HG02798 (cell line): ENCODE measurements around the gene ENTPD1.
A peak's percentile ranks its signal among the peaks of the same experiment; 100 is the strongest.
"Not testable (repeated sequence)": the region's sequence is repeated elsewhere in the genome, so short reads cannot be mapped to it uniquely, and the experiment has no call there.

Experiments
- ATAC-seq: cut with Tn5 transposase; IDR thresholded peaks from one replicate; pipeline ENCODE4 v1.9.1; 2021; ENCODE audit warnings: mild to moderate bottlenecking; ENCODE audit not compliant: unreplicated experiment, poor library complexity

ENTPD1 gene, protein sequence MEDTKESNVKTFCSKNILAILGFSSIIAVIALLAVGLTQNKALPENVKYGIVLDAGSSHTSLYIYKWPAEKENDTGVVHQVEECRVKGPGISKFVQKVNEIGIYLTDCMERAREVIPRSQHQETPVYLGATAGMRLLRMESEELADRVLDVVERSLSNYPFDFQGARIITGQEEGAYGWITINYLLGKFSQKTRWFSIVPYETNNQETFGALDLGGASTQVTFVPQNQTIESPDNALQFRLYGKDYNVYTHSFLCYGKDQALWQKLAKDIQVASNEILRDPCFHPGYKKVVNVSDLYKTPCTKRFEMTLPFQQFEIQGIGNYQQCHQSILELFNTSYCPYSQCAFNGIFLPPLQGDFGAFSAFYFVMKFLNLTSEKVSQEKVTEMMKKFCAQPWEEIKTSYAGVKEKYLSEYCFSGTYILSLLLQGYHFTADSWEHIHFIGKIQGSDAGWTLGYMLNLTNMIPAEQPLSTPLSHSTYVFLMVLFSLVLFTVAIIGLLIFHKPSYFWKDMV

DNA sequence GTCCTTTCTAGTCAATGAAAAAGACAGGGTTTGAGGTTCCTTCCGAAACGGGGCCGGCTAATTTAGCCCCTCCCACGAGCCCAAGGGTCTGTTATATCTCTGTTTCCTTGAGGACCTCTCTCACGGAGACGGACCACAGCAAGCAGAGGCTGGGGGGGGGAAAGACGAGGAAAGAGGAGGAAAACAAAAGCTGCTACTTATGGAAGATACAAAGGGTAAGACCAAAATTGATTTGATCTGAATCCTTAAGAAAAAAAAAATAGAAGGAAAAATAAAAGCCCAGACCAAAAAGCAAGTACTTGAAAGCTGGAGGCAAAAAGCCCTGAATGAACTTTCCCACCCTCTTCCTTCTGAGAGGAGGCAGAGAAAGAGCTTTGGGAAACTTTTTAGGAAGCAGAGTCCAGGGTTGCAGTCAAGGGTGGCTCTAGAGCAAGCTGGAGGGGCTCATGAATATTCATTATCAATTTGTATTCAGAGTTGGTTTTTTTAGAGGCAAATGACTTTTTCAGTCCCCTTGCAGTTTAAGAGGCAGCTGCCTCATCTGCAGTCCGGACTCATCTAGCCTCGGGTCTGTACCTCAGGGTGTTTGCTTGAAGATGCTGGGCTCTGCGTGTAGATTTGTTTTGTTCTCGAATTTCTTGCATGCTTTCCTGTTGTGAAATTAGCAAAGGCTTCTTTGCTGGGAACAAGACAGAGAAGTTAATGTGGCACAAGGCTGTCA, at the start of gene ENTPD1:
Gene ENTPD1 (plus strand): TSS at position 123 of the 721 bp plus-strand sequence. CDS start 77 bp downstream, at position 200.
- peak; percentile 30 for ATAC-seq

DNA sequence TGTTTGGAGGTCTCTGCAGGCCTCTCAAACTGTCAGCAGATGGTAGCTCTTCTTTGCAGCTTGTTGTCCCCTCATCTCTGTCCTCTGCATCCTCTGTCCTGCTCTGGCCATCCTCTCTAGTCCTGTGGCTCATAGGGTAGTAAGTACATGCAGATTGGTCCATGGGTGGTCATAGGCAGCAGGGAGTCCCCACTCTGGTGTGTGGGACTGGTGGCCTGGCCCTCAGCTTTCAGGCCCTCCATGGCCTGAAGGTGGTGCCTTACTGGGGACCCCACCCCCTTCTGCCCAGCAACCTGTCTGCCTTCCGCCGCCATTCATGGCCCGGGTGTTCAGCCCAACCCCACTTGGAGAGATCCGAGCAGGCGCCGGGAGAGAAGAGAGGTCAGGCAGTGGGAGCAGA, 49.4 kb upstream of the ENTPD1 start:
- no peak for ATAC-seq

- ATAC-seq, result no peak
Measured at GRCh38 chr10:95706990-95707389, 49.0 kb upstream of the ENTPD1 start.

- no peak for ATAC-seq
Measured at GRCh38 chr10:95711492-95711891, 44.5 kb upstream of the ENTPD1 start.

GRCh38 chr10:95716466-95716865, 39.5 kb upstream of the ENTPD1 start:
- no peak for ATAC-seq

DNA sequence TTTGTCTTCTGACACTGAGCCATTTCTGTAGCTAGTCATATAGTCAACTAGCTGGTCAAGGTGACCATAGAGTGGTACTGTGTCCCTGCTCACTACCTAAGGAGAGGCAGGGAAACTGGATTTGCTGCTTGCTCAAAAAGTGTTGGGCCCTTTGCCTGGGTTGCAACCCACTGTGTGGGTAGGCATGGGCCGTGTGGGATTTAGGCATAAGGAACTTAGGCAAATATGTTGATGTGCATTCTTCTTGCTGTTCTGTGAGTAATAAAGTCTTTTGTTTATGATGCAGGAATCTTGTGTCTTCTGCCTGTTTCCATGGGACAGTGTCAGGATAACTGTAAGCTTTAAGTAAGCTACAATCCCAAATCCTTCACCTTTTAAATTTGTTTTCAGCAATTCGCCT, 39.1 kb upstream of the ENTPD1 start:
- ATAC-seq, result no peak

GRCh38 chr10:95720745-95721144, 35.2 kb upstream of the ENTPD1 start:
- not testable (repeated sequence) for ATAC-seq

DNA sequence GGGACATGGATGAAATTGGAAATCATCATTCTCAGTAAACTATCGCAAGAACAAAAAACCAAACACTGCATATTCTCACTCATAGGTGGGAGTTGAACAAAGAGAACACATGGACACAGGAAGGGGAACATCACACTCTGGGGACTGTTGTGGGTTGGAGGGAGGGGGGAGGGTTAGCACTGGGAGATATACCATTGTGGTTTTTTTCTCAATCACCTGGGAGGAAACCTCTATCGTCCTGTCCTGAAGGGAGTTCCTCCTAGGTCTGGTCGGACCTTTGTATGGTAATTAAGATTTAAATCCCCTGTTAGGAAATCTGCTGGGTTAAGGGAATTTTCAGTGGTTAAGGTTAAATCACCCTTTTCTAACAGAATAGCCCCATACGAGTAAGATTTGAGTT, 33.5 kb upstream of the ENTPD1 start:
- not testable (repeated sequence) for ATAC-seq

GRCh38 chr10:95728526-95728925, 27.4 kb upstream of the ENTPD1 start:
- no peak for ATAC-seq

- ATAC-seq, result no peak
Measured at GRCh38 chr10:95729323-95730055, 26.5 kb upstream of the ENTPD1 start.

GRCh38 chr10:95730233-95730632, 25.7 kb upstream of the ENTPD1 start:
- no peak for ATAC-seq

DNA sequence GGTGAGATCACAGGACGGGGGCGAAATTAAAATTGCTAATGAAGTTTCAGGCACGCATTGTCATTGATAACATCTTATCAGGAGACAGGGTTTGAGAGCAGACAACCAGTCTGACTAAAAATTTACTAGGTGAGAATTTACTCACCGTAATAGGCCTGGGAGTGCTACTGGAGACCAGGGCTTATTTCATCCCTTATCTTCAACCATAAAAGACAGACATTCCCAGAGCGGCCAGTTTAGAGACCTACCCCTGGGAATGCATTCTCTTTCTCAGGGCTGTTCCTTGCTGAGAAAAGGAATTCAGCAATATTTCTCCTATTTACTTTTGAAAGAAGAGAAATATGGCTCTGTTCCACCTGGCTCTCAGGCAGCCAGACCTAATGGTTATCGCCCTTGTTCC, 23.1 kb upstream of the ENTPD1 start:
- not testable (repeated sequence) for ATAC-seq

DNA sequence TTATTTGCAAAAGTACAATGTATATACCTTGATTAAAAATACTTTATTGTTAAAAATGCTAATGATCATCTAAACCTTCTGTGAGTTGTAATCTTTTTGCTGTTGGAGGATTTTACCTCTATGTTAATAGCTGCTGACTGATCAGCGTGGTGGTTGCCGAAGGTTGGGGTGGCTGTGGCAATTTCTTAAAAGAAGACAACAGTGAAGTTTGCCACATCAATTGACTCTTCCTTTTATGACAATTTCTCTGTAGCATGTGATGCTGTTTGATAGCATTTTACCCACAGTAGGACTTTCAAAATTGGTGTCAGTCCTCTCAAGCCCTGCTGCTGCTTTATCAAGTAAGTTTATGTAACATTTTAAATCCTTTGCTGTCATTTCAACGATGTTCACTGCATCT, 16.9 kb upstream of the ENTPD1 start:
- no peak for ATAC-seq

GRCh38 chr10:95741807-95742467, 14.0 kb upstream of the ENTPD1 start:
- peak; percentile 65 for ATAC-seq

DNA sequence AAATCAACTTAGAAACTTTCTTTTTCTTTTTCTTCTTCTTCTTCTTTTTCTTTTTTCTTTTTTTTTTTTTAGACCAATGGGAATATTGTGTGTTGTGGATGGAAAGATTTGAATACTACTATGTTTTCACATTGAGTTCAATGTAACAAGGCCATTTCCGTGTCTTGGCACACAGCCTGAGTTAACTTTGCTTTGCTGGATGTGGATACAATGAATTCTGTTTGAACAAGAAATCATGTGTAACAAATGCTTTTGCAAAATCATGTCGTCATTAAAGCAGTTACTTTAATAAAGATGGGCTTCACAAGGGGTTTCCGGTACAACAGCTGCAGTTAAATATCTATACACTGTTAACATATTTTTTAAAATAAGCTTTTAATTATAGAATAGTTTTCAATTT, 13.5 kb upstream of the ENTPD1 start:
- no peak for ATAC-seq

DNA sequence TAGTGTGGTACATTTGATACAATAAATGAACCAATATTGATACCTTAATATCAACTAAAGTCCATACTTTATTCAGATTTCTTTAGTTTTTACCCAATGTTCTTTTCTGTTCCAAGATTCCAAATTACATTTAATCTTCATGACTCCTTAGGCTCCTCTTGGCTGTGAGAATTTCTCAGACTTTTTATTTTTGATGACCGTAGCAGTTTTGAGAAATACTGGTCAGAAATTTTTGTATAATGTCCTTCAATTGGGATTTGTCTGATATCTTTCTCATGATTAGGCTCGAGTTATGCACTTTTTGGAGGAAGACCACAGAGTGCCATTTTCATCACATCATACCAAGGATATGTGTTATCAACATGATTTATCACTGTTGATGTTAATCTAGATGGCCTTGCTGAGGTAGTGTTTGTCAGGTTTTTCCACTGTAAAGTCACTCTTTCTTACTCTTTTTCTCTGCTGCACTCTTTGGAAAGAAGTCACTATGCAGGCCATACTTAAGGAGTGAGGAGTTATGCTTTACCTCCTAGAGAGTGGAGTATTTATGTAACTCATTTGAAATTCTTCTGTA, 12.9 kb upstream of the ENTPD1 start:
- ATAC-seq, result no peak

DNA sequence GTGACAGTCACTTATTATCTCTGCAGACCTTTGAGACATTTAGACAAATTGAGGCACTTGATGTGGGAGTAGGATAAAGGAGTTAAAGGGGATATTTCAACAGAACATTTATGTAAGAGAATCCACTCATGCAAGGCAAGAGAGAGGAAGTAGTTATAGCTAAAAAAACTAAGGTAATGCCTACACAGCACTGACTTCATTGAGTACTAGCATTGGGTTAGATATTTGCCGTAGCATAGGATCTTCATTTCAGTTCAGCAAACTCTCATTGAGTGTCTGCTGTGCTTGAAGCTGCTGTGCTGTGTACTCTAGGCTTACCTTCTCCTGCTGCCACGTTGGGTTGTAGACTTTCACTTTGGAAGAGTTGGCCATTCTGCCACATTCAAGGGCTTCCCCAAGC, 10.5 kb upstream of the ENTPD1 start:
- no peak for ATAC-seq

- ATAC-seq, result no peak
Measured at GRCh38 chr10:95748349-95748748, 7.6 kb upstream of the ENTPD1 start.

GRCh38 chr10:95755511-95756004, 405 bp upstream of the ENTPD1 start:
- ATAC-seq, result peak; percentile 37
